ENCODE results near the gene TMEM109. TPM values are rescaled to one million over a fixed set of nuclear protein-coding genes. Genes with fewer than 3 reads are reported as not detected.

Gene TMEM109
- total and polyA plus RNA-seq, 2 of the 4 experiments (the other 2 are of a cell fraction), result 15.1 to 69.7 TPM

GRCh38 chr11:60946601-60947264, 32.8 kb downstream of the TMEM109 start:
- Histone ChIP-seq H3K27me3 (ENCODE audit: control insufficient read depth, insufficient read depth, low read length) (no peaks in the 10 kb centered on the region), H2AK9ac (replicated peaks; ENCODE audit: low read depth, low read length, poor library complexity) (no peak overlapping the region), H2BK120ac (ENCODE audit: low read depth, low read length) (no peak overlapping the region), H3K9me1 (ENCODE audit: insufficient read depth, low read length) (0 out of 2 replicates have a peak, but pooled peaks cover 4% of the 10 kb centered on the region), H2AFZ (replicated peaks; ENCODE audit: low read length, poor library complexity) (no peak overlapping the region), H3K4me1 (ENCODE audit: control insufficient read depth, insufficient read depth, low read length) (peaks cover 12% of the 10 kb centered on the region), H3K9ac (ENCODE audit: low read depth, low read length) (no peak overlapping the region), H3K23ac (ENCODE audit: low read depth, low read length) (no peak overlapping the region), H3K56ac (ENCODE audit: extremely low read depth, insufficient read depth, low read length) (no peak overlapping the region), H3K36me3 (ENCODE audit: control insufficient read depth, insufficient read depth, low read length) (peaks cover 9% of the 10 kb centered on the region), H2BK15ac (ENCODE audit: low read depth, low read length) (no peak overlapping the region), H2BK20ac (ENCODE audit: low read depth, low read length) (no peak overlapping the region), H4K20me1 (ENCODE audit: insufficient read depth, low read length) (no peaks in the 10 kb centered on the region), H3K18ac (ENCODE audit: low read depth, low read length) (no peak overlapping the region), H3K4ac (ENCODE audit: low read depth, low read length) (no peak overlapping the region), H3K14ac (replicated peaks; ENCODE audit: low read depth, low read length) (no peak overlapping the region), H3K79me1 (ENCODE audit: low read depth in 1 of 2, low read length in 2 of 2) (no peaks in the 10 kb centered on the region; a peak in 1 of 4 replicates), H2AK5ac (ENCODE audit: low read depth, low read length) (no peak overlapping the region), H3K4me3 (ENCODE audit: insufficient read depth, low read depth, low read length) (no peak overlapping the region), H3K9me3 (ENCODE audit: control insufficient read depth, insufficient read depth, low read length) (no peaks in the 10 kb centered on the region), H3K4me2 (ENCODE audit: low read depth, low read length) (no peak overlapping the region), H4K8ac (ENCODE audit: low read depth in 2 of 2, low read length in 2 of 2) (no peak overlapping the region), H2BK5ac (ENCODE audit: low read depth, low read length, poor library complexity, severe bottlenecking) (no peak overlapping the region), H4K91ac (ENCODE audit: insufficient read depth, low read depth, low read length) (no peak overlapping the region), H3K27ac (ENCODE audit: insufficient read depth, low read length) (no peak overlapping the region), H4K5ac (ENCODE audit: low read depth, low read length) (no peak overlapping the region)
- 73% methylated on average over 5 of the region's 15 CpGs; no CpG with 5 or more reads in 1 of the 2 experiments for WGBS, 2 experiments (ENCODE audit: extremely low coverage in 2 of 2, insufficient read length in 1 of 2)
- no peak for DNase-seq
- no peak for ATAC-seq (ENCODE audit: low read depth)
- ChIA-PET POLR2A (ENCODE audit: unreplicated experiment) (no interaction called here), CTCF (no interaction called here)
- in situ Hi-C loops (cut with MboI; ENCODE audit: low sequenced_read_pairs), result no loop called here
- no TSS peak for BruUV-seq (replicated peaks)
- dilution Hi-C loops (cut with HindIII; ENCODE audit: low sequenced_read_pairs, unreplicated experiment), result no loop called here
- no peak for TF ChIP-seq CHD1 (IDR thresholded peaks at IDR 0.05; ENCODE audit: low read depth, low read length)
- TF ChIP-seq RFX5 (IDR thresholded peaks at IDR 0.05; ENCODE audit: low read depth, low read length), result no peak
- no peak for TF ChIP-seq RCOR1 (IDR thresholded peaks at IDR 0.05; ENCODE audit: insufficient replicate concordance, low read length)
- TF ChIP-seq MAFK (IDR thresholded peaks at IDR 0.05; ENCODE audit: low read depth, low read length), result no peak
- TF ChIP-seq NFE2L2 (IDR thresholded peaks at IDR 0.05; ENCODE audit: low read depth, low read length), result no peak
- TF ChIP-seq RAD21 (IDR thresholded peaks at IDR 0.05; ENCODE audit: low read length), result no peak
- TF ChIP-seq CEBPB (IDR thresholded peaks at IDR 0.05; ENCODE audit: low read depth, low read length), result no peak
- TF ChIP-seq ELK1 (IDR thresholded peaks at IDR 0.05; ENCODE audit: borderline replicate concordance, low read depth, low read length), result no peak
- no peak for TF ChIP-seq FOS (IDR thresholded peaks at IDR 0.05; ENCODE audit: low read depth, low read length)
- no peak for TF ChIP-seq CTCF (conservative IDR thresholded peaks at IDR 0.05; ENCODE audit: low read depth, low read length)
- TF ChIP-seq BHLHE40 (IDR thresholded peaks at IDR 0.05; ENCODE audit: low read depth, low read length), result no peak
- TF ChIP-seq MAZ (IDR thresholded peaks at IDR 0.05; ENCODE audit: borderline replicate concordance, low read depth, low read length), result no peak
- no peak for TF ChIP-seq MXI1 (IDR thresholded peaks at IDR 0.05; ENCODE audit: borderline replicate concordance, low read depth, low read length)
- TF ChIP-seq POLR2A (IDR thresholded peaks at IDR 0.05; ENCODE audit: low read depth, low read length), result no peak
- TF ChIP-seq USF2 (IDR thresholded peaks at IDR 0.05; ENCODE audit: low read depth, low read length), result no peak
- no peak for TF ChIP-seq SMC3 (IDR thresholded peaks at IDR 0.05; ENCODE audit: low read depth, low read length)
- intact Hi-C loops (cut with micrococcal nuclease), result no loop called here
